ENCODE measurements around the gene GADL1.

DNA sequence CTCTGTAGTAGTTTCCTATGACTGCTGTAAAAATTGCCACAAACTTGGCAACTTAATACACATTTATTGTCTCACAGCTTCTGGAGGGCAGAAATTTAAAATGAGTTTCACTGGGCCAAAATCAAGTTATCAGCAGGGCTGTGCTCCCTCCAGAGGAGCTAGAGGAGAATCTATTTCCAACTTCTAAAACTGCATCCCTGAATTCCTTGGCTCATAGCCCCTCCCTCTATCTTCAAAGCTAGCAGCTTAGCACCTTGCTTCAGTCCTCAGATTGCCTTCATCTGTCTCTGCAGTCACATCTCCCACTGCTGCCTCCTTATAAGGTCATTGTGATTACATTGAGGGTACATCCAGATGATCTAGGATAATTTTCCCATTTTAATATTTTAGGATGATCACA, 17.8 kb upstream of the GADL1 start:
- no peak for TF ChIP-seq POLR2A (IDR thresholded peaks at IDR 0.05)
- TF ChIP-seq, protein P1, sequence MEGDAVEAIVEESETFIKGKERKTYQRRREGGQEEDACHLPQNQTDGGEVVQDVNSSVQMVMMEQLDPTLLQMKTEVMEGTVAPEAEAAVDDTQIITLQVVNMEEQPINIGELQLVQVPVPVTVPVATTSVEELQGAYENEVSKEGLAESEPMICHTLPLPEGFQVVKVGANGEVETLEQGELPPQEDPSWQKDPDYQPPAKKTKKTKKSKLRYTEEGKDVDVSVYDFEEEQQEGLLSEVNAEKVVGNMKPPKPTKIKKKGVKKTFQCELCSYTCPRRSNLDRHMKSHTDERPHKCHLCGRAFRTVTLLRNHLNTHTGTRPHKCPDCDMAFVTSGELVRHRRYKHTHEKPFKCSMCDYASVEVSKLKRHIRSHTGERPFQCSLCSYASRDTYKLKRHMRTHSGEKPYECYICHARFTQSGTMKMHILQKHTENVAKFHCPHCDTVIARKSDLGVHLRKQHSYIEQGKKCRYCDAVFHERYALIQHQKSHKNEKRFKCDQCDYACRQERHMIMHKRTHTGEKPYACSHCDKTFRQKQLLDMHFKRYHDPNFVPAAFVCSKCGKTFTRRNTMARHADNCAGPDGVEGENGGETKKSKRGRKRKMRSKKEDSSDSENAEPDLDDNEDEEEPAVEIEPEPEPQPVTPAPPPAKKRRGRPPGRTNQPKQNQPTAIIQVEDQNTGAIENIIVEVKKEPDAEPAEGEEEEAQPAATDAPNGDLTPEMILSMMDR (IDR thresholded peaks at IDR 0.05): no peak
